GM21367 (cell line): Measurements from ENCODE around the gene TAS1R2.
"Not testable (repeated sequence)": the region's sequence is repeated elsewhere in the genome, so short reads cannot be mapped to it uniquely, and the experiment has no call there.

Experiments used
- ATAC-seq: cut with Tn5 transposase; IDR thresholded peaks from one replicate; pipeline ENCODE4 v1.9.1; 2021; ENCODE audit not compliant: unreplicated experiment

TAS1R2 gene

DNA sequence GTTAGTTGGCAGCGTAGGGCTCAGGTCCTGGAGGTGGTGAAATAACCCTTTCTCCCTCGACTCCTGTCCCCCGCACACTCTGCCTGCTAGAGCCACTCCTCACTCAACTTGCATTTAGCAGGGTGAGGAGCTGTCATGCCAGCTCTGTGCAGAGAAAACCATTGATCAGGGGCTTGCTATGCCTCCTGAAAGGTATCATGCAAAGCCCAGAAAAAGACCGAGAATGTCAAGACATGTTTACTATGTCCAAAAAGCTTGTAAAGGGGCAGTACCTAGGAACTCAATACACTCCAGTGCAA is 24.9 kb upstream of the TAS1R2 start:
- ATAC-seq = no peak

DNA sequence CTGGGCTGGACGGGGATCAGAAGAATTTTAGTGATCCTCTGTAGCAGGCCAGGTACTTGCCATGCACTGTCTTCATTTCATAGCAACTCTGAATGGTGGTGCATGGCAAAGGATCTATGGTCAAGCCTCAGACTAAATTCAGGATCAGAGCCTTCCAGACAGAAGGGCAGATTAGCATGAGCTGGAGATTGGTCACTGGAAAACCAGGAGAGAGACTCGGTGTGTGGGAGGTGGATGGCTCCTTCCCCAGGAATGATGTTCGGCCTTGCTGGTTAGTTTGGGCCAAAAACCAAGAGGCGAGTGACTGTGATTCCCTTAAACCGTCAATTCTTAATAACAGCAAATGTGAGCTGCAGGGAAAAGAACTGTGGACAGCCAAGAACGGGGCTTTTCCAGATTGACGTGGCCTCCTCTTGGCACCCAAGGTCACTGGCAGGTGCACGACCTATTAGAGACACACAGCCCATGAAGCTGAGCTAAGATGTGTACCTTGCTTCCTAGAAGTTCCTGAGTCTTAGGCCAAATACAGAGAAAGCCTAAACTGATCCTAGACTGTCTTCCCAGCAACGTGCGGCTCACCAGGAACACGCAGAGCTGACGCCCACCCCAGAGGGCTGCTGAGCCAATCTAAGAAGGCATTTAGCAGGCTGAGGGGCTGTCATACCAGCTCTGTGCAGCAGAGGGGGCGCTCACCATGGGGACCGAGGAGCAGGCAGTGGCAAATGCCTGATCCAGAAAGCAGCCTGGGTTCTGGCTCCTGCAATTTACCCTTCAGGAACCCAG is 24.4 kb upstream of the TAS1R2 start:
- ATAC-seq = no peak

DNA sequence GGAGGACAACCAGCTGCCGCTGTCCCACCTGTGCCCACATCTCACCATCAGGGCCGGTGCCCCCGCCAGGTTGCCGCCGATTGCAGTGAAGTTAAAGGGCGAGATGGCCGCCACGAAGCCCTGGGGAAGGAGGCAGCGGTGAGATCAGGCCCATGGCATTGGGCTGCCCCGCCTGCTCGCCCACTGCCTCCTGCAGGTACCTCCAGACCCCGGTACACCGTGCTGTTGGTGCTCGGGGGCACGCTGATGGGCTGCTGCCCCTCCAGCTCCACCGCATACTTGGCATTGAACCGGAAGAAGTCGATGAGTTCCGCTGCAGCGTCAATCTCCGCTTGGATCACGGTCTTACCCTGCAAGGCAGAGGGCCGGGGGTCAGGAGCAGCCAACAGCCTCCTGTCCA is 23.6 kb upstream of the TAS1R2 start:
- no peak for ATAC-seq

DNA sequence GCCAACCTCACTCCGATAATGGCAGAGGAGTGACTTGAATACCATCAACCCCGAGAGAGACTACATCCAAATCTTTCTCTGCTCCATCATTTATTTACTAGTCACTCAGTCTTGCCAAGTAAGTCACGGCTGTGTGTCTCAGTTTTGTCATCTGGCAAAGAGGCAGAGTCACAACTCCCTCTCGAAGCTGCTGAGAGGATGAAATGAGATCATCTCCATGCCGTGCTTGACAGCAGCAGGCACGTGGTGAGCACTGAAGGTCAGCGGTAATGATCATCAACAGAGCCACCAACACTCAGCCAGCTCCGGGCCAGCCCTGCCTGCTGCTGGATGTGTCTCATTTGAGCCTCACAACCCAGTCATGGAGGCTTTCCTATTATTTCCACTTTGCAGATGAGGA is 23.0 kb upstream of the TAS1R2 start:
- ATAC-seq = no peak

DNA sequence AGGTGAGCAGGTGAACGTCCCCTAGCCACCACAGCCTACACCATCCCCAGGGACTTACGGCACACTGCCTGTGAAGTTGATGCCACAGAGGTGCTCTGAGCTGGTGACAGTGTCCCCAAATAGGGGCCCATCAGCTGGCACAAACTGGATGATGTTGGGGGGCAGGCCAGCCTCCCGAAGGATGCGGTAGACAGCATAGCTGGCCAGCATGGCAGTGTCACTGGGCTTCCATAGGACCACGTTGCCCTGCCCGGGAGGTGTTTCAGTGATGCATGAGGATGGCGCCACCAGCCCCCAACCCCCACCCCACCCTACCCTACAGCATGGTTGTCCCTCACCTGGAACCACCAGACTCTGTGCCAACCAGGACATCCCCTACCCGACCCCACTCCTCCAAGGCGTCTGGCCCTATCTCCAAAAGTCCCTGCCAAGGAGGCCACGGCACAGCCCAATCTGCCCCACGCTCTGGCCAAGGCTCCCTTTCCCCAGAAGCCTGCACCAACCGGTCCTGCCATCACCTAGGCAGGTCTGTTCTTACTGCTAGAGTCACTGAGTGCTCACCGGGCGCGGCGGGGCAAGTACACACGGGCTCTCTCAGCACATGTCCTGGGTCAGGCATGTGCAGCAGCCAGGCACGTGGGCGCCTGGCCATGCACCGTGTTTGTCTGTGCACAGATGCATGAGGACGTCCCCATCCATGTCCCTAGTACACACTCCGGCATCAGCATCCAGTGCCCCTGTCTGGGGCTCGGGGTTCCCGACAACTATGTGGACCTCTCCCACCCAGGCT is 22.4 kb upstream of the TAS1R2 start:
- ATAC-seq = no peak

DNA sequence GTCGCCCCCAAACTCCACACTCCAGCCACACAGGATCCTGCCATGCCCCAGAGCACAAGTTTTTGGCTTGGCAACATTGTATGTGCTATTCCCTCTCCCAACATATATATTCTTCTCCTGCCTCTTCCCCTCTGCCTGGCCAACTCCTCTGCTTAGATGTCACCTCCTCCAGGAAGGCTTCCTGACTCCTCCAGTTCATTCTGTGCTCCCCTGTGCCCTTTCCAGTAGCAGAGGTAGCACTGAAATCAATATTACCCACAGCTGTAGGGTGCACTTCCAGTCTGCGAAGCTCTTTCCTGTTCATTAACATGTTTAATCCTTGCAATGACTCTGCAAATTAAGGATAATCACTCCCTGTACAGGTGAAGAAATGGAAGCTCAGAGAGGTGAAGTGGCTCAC is 21.7 kb upstream of the TAS1R2 start:
- ATAC-seq = no peak

DNA sequence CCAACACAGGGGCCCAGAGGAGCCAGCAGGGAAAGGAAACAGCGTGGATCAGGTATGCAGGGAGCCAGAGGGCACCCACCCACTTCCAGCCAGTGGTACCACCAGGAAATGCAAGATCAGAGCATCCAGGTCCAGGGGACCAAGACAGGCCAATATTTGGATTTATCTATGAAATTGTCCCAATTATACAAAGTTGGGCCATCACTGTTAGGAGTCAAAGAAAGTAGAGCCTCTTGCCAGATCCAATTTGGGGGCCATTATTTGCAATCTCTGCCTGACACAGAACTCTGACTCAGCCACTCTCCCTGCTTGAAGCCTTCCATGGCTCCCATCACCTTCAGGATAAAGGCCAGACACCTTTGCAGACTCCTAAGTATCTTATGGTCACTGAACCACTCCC is 21.1 kb upstream of the TAS1R2 start:
- ATAC-seq = no peak

DNA sequence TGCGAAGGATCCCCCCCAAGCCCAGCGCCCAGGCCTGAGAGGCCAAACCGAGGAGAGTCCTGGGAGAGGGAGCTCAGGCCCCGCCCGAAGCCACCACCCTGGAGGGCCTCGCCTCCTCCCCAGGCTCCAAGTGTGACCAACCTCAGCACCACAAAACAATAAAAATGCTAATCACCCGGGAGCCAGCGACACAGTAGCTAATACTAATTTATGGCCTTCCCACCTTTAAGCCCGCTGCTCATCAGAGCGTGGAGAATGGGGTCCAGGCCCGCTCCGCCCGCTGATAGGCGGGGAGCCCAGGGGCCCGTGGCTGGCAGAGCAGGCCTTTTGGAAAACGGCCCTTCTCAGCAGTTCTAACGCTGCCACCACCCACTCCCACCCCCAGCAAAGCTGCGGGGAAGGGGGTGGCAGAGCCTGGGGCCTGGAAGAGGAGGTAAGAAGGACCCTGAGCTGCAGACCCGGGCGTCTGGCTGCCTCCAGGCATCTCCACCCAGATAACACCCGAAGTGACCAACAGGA is 20.4 kb upstream of the TAS1R2 start:
- no peak for ATAC-seq

DNA sequence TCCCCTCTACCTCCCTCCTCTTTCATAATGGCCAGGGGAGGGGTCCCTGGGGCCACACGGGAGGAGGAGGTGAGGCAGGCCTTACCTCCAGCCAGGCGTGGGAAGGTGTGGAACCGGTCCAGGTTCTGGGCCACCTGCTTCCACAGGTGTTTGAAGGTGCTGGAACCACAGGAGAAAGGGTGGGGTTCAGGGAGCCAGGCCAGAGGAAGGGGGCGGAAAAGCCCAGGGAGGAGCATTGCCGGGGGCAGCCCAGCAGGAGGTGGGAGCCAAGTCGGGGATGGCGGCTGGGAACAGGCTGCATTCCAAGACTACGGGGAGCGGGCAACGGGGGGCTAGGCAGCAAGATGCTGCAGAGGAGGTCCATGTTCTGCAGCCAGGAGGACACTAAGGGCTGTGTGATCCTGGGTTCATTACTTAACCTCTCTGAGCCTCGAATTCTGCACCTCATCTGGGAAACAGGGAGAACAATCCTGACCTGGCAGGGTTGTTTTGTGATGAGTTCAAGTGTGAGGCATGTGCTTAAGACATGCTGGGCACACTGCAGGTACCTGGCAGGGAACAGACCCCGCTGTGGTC is 19.8 kb upstream of the TAS1R2 start:
- ATAC-seq = no peak

DNA sequence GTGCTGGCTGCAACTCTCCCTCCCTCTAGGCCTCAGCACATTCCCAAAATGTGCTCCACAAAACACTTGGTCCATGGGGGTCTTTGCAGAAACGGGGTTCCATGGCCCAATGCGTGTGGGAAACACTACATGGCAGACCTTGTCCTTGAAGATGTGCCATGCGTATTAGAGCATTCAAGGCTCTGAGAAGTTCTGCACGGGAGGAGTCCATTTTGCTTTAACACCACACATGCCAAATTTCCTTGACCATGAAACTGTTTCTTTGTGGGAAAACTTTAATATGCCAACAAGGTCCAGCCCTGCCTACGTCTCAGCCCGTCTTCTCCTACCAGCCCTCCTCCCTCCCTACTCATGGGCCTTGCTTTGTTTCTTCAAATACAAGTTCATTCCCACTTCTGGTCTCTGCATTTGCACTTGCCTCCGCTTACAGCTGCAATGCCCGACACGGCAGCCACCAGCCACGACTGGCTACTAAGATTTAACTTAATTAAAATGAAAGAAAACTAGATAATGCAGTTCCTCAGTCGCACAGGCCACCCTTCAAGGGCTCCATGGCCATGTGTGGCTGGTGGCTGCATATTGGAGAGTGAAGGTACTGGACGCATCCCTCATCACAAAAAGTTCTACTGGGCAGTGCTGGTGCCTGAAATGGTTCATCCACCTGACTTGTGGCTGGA is 19.2 kb upstream of the TAS1R2 start:
- no peak for ATAC-seq

DNA sequence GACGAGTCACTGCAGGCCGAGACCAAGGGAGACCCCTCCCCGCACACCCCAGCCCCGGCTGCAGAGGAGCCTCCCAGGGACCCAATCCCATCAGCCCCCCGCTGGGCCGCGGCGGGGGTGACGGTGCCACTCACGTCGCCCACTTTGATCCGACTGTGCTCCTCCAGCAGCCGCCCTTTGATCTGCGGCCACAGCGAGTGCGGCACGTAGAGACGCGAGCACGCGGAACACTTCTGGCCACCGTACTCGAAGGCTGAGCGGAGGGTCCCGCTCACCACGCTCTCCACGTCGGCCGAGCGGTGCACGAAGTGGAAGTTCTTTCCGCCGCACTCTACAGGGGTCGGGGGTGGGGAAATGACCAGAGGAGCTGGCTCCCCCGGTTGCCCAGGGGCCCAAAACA is 17.8 kb upstream of the TAS1R2 start:
- ATAC-seq = no peak

DNA sequence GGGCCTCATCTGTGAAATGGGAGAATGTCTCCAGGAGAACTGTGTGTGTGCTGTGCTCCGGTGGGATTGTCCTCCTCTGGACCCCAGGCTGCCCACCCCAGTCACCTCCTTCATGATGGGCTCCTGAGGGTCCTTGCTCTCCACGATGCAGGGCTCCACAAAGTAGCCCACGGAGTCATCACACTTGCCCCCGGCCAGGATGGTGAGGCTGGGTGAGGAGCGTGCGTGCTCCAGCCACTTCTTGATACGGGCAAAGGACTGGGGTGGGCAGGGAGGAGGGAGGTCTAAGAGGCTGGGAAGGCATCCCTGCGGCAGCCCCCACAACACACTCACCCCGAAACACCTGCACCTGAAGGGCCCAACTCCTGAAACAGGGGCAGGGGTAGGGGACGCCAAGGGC is 16.8 kb upstream of the TAS1R2 start:
- no peak for ATAC-seq

DNA sequence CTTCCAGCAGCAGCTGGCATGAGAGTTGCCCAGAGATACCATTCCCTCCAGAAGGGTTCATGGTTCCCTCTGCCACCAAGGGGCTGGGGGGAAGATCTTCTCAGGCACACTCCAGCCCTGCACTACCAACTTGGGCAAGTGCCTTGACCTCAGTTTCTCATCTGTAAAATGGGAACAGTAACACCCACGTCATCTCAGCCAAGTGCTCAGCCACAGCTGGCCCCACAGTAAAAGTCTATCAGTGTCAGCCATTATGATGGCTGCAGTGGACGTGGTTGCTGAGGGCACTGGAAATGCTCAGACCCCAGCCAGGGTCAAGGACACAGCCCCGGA is 16.3 kb upstream of the TAS1R2 start:
- ATAC-seq = no peak

DNA sequence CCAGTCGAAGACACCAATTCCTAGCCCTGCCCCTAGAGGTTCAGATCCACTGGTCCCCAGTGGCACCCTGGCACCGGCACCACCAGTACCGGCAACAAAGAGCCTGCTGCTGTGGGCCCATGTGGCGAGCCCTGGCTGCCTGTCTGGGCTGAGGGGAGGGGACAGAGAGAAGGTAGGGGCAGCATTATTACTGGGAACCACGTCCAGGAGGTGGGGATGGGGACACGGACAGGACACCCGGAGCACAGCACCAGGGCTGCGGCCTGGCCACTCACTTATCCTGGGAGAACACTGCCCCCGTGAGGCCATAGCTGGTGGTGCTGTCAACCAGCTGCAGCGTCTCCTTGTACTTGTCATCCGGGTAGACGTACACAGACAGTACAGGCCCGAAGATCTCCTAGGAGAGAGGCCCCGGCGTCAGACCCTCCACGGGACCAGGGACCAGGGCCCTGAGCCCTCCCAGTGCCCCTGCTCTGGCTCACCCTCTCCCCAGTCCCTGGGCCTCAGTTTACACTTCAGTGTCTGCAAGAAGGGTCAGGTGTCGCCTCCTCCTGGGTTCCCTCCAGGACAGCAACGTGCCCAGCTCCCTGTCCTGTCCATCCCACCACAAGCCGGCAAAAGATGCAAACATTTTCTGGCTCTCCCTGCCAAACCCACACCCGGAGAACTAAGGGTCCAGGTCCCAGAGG is 15.8 kb upstream of the TAS1R2 start:
- ATAC-seq = no peak

DNA sequence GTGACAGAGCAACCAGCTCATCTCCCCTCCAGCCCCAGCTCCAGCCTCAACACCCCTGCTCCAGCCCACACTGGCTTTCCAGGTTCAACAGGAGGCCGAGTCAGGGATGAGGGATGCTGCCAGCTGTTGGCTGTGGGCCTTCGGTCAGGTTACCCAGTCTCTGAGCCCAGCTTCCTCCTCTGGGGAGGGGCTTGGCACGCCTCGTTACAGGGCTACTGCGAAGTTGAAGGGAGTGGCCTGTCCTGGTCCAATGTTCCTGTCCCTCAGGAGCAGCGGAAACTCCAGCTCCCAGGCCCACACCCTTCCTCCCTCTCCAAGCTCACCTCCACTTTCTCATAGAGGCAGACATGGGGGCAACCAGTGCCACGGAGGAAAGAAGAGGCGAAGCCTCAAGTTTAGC is 15.1 kb upstream of the TAS1R2 start:
- no peak for ATAC-seq

DNA sequence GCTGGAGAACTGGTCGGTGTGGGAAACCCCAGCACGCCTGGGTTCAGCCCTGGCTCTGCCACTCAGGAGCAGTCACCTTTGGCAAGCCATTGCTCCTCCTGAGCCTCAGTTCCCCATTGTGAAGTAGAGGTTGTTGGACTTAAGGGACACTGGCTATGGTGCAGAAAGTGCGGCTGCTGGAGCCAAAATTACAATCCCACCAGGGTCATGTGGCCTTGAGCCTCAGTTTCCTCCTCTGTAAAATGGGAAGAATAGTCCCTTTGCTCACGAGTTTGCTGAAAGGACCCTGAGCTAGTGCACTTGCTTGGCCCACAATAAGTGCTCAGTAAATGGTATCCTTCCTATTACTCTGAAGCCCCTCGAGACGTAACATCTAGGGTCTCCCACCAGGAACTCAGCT is 14.6 kb upstream of the TAS1R2 start:
- ATAC-seq = no peak

DNA sequence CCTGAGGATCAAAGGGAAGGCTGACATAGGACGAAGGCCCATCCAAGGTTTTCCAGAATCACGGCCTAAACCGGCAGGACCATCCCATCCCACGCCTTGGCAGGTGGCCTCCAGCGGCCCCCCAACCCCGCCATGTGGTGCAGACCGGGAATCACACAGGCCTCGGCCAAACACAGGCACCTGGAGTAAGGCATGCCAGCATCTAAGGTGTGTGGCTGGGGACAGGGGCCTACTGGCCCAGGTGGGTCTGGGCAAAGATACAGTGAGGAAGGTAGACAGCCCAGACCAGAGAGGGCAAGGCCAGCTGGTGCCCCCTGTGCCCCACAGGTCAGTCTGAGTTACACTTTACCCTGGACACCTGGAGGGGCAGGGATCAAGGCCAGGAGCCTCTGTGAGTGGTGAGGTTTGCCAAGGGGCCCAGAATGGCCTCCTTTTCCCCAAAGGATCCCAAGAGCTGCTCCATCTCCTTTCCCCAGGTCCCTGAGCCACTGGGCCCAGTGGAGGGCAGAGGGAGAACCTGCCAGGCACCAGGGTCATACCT is 12.7 kb upstream of the TAS1R2 start:
- ATAC-seq = no peak

DNA sequence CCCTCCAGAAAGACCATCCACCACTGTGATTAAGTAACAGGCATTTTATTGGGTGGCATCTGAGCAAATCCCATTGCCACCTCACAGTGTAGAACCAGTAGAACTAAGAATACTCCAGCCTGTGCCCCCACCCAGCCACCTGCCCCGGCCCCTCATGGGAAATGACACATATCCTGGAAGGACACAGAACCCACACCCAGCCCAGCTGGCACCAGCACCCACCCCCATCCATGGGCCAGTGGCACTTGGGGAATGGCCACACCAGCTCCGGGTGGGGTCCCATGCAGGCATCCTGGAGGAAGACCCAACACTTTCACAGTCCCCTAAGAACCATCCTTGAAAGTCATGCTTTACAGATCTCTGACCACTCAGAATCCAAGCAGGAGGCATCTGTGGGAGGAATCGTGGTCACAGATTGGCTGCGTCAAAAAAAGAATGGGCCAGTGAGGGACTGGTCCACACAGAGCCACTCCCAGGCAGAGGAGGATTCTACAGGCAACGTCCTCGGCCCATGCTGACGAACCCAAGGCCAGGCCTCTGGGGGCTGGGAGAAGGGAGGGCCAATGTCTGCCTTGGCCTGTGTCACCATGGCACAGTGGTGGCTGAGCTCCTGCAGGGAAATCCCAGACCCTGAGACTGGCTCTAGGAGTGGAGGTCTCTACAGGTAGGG is 12.1 kb upstream of the TAS1R2 start:
- ATAC-seq = no peak

DNA sequence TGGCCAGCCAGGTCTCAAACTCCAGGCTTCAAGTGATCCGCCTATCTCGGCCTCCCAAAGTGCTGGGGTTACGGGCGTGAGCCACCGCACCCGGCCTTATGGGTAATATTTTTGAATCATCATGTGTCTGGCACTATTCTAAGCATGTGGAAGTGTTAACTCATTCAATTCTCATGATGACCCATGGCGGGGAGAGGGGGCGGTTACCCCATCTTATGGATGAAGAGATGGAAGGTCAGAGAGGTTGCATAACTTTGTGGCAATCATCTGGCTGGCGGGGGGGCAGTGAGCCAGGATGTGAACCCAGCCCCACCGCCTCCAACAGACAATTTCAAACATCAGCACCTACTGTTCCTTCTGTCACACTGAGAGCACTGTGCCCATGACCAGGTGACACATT is 11.5 kb upstream of the TAS1R2 start:
- no peak for ATAC-seq

DNA sequence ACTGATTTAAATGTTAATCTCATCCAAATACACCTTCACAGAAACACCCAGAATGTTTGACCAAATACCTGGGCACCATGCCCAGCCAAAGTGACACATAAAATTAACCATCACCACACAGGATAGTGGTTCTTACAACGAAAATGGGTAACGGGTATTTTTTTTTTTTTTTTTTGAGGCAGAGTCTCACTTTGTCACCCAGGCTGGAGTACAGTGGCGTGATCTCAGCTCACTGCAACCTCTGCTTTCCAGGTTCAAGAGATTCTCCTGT is 11.1 kb upstream of the TAS1R2 start:
- not testable (repeated sequence) for ATAC-seq
